ENCODE measurements around the gene TIMD4.

DNA sequence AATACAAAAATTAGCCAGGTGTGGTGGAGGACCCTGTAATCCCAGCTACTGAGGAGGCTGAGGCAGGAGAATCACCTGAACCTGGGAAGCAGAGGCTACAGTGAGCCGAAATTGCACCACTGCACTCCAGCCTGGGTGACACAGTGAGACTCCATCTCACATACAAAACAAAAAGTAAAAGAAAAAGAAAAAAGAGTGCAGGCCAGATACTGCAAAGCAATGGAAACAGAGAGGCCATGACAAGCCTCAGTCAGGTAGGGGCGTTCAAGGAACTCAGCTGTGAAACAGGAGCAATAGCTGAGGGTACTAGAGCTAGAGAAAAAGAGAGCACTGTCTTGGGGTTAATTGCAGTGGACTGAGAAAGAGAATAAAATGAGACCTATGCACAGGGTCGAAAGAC lies 56.2 kb downstream of the TIMD4 start:
- TF ChIP-seq GATA2 (IDR thresholded peaks at IDR 0.05; ENCODE audit: low read depth, low read length) (no peak), GATA3 (IDR thresholded peaks at IDR 0.05; ENCODE audit: low read depth, low read length) (no peak)
